Measurements from ENCODE around the gene HOXD12.
A peak's percentile ranks its signal among the peaks of the same experiment; 100 is the strongest.

The HOXD12 gene

DNA sequence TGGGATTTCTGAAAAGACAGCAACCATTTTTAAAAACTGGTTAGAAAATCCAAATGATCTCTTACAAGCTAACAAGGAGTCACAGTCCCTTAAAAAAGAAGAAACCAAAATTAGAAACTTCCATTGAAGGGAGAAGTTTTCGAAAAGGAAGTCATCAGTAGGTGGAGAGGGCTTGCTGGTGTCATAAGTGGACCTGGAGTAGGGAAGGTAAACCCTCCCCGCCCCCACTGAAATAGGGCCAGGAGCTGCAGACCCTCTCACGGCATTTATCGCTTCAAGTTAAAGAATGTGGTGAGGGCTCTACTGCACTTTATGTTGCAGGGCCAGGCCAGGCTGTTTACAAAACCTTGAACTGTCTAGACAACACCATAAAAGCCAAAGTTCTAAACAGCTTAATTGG, 10.4 kb downstream of the HOXD12 start:
- H3K36me3 ChIP-seq (ENCODE audit: control insufficient read depth, insufficient read depth, low read length), result no peaks in the 10 kb centered on the region
- no peak overlapping the region for H3K27ac ChIP-seq (ENCODE audit: low read depth, low read length)
- no peak overlapping the region; the same call in 1 of the 2 replicates for H3K4me3 ChIP-seq (ENCODE audit: low read depth, low read length)
- peaks cover 99% of the 10 kb centered on the region for H3K27me3 ChIP-seq (ENCODE audit: control insufficient read depth, insufficient read depth, low read length)
- H3K4me1 ChIP-seq (ENCODE audit: control insufficient read depth, insufficient read depth, low read length), result peaks cover 21% of the 10 kb centered on the region
- H3K9ac ChIP-seq (ENCODE audit: low read length), result peak overlapping the region; percentile 74
- no peaks in the 10 kb centered on the region for H3K9me3 ChIP-seq (ENCODE audit: control insufficient read depth, insufficient read depth, low read depth, low read length)

GRCh38 chr2:176110415-176111308, 11.1 kb downstream of the HOXD12 start:
- Histone ChIP-seq H3K27me3 (ENCODE audit: control insufficient read depth, insufficient read depth, low read length) (peaks cover 99% of the 10 kb centered on the region), H3K36me3 (ENCODE audit: control insufficient read depth, insufficient read depth, low read length) (no peaks in the 10 kb centered on the region), H3K9ac (ENCODE audit: low read length) (no peak overlapping the region), H3K4me3 (ENCODE audit: low read depth, low read length) (no peak overlapping the region), H3K9me3 (ENCODE audit: control insufficient read depth, insufficient read depth, low read depth, low read length) (no peaks in the 10 kb centered on the region), H3K4me1 (ENCODE audit: control insufficient read depth, insufficient read depth, low read length) (peaks cover 13% of the 10 kb centered on the region), H3K27ac (ENCODE audit: low read depth, low read length) (no peak overlapping the region)

- Histone ChIP-seq H3K27ac (ENCODE audit: low read depth, low read length) (no peak overlapping the region), H3K9me3 (ENCODE audit: control insufficient read depth, insufficient read depth, low read depth, low read length) (no peaks in the 10 kb centered on the region), H3K36me3 (ENCODE audit: control insufficient read depth, insufficient read depth, low read length) (no peaks in the 10 kb centered on the region), H3K4me3 (ENCODE audit: low read depth, low read length) (no peak overlapping the region), H3K9ac (ENCODE audit: low read length) (peak overlapping the region; percentile 27), H3K4me1 (ENCODE audit: control insufficient read depth, insufficient read depth, low read length) (peaks cover 8% of the 10 kb centered on the region), H3K27me3 (ENCODE audit: control insufficient read depth, insufficient read depth, low read length) (peaks cover 99% of the 10 kb centered on the region)
Measured at GRCh38 chr2:176111309-176111663, 11.7 kb downstream of the HOXD12 start.

DNA sequence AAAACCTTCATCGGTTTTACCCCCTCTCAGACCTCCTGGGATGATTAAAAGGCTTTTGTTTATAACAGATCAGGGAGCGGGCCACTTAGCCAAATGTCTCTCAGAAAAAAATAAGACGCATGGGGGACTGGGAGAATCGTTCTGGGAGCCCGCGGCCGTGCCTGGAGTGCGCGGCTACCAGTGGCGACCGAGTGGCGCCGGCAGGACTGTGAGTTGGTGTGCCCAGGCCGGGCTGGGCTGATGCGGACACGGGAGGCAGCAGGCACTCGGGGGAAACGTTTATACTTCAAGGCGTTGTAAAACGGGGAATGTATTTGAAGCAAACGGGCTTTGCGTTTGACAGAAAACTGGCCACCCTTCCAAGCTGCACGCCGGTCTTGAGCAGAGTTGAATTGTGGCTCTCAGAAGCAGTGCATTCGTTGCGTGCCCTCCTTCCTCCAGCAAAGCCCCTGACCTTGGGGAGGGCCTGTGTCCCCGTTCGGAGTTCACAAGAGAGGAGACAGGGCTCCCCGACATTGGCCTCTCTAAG, 12.3 kb downstream of the HOXD12 start:
- peaks cover 7% of the 10 kb centered on the region for H3K4me1 ChIP-seq (ENCODE audit: control insufficient read depth, insufficient read depth, low read length)
- H3K9ac ChIP-seq (ENCODE audit: low read length), result peak overlapping the region; percentile 61
- H3K27me3 ChIP-seq (ENCODE audit: control insufficient read depth, insufficient read depth, low read length), result peaks cover 99% of the 10 kb centered on the region
- H3K27ac ChIP-seq (ENCODE audit: low read depth, low read length), result no peak overlapping the region
- H3K36me3 ChIP-seq (ENCODE audit: control insufficient read depth, insufficient read depth, low read length), result no peaks in the 10 kb centered on the region
- H3K9me3 ChIP-seq (ENCODE audit: control insufficient read depth, insufficient read depth, low read depth, low read length), result no peaks in the 10 kb centered on the region
- no peak overlapping the region for H3K4me3 ChIP-seq (ENCODE audit: low read depth, low read length)

GRCh38 chr2:176112375-176113302, 13.0 kb downstream of the HOXD12 start:
- H3K36me3 ChIP-seq (ENCODE audit: control insufficient read depth, insufficient read depth, low read length), result no peaks in the 10 kb centered on the region
- no peak overlapping the region for H3K4me3 ChIP-seq (ENCODE audit: low read depth, low read length)
- peak overlapping the region; percentile 61 for H3K9ac ChIP-seq (ENCODE audit: low read length)
- H3K27ac ChIP-seq (ENCODE audit: low read depth, low read length), result no peak overlapping the region
- H3K27me3 ChIP-seq (ENCODE audit: control insufficient read depth, insufficient read depth, low read length), result peaks cover 100% of the 10 kb centered on the region
- H3K9me3 ChIP-seq (ENCODE audit: control insufficient read depth, insufficient read depth, low read depth, low read length), result no peaks in the 10 kb centered on the region
- H3K4me1 ChIP-seq (ENCODE audit: control insufficient read depth, insufficient read depth, low read length), result 0 out of 2 replicates have a peak, but pooled peaks cover 3% of the 10 kb centered on the region

DNA sequence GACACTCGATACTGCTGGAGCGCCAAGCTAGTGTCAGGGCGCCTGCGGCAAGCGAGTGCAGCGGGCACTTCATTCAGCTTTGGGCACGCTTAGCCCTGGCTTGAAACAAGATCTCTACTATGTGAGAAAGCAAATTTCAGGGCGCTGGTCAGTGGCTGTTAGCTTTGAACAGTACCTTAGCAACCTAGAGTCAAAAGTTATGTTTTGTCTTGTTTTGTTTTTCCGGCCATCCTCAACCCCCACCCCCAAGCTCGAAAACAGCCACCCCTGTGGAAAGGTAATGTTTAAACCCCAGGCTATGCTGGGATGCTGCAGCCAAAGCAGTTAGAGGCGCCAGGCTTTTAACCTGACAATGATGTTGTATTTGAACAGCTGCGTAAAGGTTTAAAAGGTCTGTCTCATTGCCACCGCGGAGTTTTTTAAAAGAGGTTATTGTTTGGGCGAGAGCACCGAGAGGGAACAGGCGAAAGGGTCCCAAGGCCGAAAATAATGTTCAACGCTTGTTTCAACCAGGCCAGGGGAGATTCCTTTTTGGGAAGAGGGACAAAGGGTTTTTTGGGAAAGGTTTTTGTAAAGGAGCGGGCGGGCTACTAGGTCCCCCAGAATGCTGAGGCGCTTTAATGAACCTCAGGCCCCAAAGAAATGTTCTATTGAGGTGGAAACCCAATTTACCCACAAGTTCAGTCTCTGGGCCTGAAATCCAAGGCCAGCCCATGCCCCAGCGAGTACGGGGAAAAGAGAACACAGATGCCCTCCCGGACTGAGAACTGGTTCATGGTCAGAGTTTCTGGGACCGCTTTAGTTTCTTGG, 14.7 kb downstream of the HOXD12 start:
- H3K27me3 ChIP-seq (ENCODE audit: control insufficient read depth, insufficient read depth, low read length), result peaks cover 100% of the 10 kb centered on the region
- H3K27ac ChIP-seq (ENCODE audit: low read depth, low read length), result no peak overlapping the region
- H3K4me3 ChIP-seq (ENCODE audit: low read depth, low read length), result no peak overlapping the region
- no peak overlapping the region for H3K9ac ChIP-seq (ENCODE audit: low read length)
- H3K36me3 ChIP-seq (ENCODE audit: control insufficient read depth, insufficient read depth, low read length), result no peaks in the 10 kb centered on the region
- H3K9me3 ChIP-seq (ENCODE audit: control insufficient read depth, insufficient read depth, low read depth, low read length), result no peaks in the 10 kb centered on the region
- no peaks in the 10 kb centered on the region for H3K4me1 ChIP-seq (ENCODE audit: control insufficient read depth, insufficient read depth, low read length)

GRCh38 chr2:176114930-176115625, 15.5 kb downstream of the HOXD12 start:
- Histone ChIP-seq H3K27me3 (ENCODE audit: control insufficient read depth, insufficient read depth, low read length) (peaks cover 100% of the 10 kb centered on the region), H3K4me3 (ENCODE audit: low read depth, low read length) (no peak overlapping the region), H3K9me3 (ENCODE audit: control insufficient read depth, insufficient read depth, low read depth, low read length) (no peaks in the 10 kb centered on the region), H3K36me3 (ENCODE audit: control insufficient read depth, insufficient read depth, low read length) (no peaks in the 10 kb centered on the region), H3K4me1 (ENCODE audit: control insufficient read depth, insufficient read depth, low read length) (no peaks in the 10 kb centered on the region), H3K9ac (ENCODE audit: low read length) (no peak overlapping the region), H3K27ac (ENCODE audit: low read depth, low read length) (no peak overlapping the region)

DNA sequence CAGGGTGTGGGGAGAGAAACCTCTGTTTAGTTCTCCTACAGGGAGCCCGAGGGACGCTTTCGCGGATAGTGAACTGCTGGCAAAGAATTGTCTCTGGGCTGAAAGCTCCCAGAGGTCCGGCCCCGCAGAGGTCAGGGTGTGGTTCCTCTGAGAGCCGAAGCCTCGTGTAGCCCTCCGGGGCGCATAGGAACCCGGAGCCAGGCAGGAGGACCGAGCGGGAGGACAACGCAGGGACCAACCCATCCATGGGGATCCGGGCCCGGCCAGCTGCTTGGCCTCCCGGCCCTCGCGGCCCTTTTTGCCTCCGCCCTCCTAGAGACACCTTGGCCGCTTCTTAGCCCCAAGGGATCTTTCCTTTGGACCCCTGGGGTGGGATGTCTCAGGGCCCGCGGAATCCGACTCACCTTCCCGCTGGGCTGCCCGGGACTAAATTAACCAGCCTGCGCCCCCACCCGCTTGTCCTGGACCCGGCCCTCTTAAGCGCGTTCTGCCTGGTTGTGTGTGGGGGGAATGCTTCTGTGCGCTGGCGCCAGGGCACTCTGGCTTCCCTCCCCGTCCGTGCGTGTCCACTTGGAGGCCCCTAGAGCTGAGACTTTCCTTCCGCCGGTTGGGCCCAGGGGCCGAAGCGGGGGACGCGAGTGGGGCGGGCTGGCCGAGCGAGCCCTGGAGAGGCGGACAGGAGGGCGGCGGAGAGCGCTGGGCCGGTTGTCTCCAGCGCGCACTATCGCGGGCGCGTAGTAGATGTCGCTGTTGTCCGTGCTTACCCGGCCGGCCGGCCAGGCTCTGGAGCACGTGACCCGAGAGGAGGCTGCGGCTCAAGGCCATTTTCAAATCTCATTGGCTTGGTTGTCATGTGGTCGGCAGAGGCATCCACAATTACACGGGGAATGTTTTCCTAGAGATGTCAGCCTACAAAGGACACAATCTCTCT, 16.6 kb downstream of the HOXD12 start, which contains the start of gene HOXD10:
Gene HOXD10 (plus strand): TSS at position 896 of the 931 bp plus-strand sequence. CDS start 56 bp downstream, outside the sequence.
- no peaks in the 10 kb centered on the region for H3K4me1 ChIP-seq (ENCODE audit: control insufficient read depth, insufficient read depth, low read length)
- H3K9me3 ChIP-seq (ENCODE audit: control insufficient read depth, insufficient read depth, low read depth, low read length), result no peaks in the 10 kb centered on the region
- H3K36me3 ChIP-seq (ENCODE audit: control insufficient read depth, insufficient read depth, low read length), result no peaks in the 10 kb centered on the region
- peaks cover 100% of the 10 kb centered on the region for H3K27me3 ChIP-seq (ENCODE audit: control insufficient read depth, insufficient read depth, low read length)
- peak within 1 kb of the TSS; percentile 44 for H3K4me3 ChIP-seq (ENCODE audit: low read depth, low read length)
- H3K9ac ChIP-seq (ENCODE audit: low read length), result no peak within 1 kb of the TSS
- no peak within 1 kb of the TSS for H3K27ac ChIP-seq (ENCODE audit: low read depth, low read length)

GRCh38 chr2:176117162-176117822, 17.7 kb downstream of the HOXD12 start:
- Histone ChIP-seq H3K27me3 (ENCODE audit: control insufficient read depth, insufficient read depth, low read length) (peaks cover 100% of the 10 kb centered on the region), H3K4me1 (ENCODE audit: control insufficient read depth, insufficient read depth, low read length) (no peaks in the 10 kb centered on the region), H3K36me3 (ENCODE audit: control insufficient read depth, insufficient read depth, low read length) (no peaks in the 10 kb centered on the region), H3K9me3 (ENCODE audit: control insufficient read depth, insufficient read depth, low read depth, low read length) (no peaks in the 10 kb centered on the region), H3K9ac (ENCODE audit: low read length) (no peak overlapping the region), H3K4me3 (ENCODE audit: low read depth, low read length) (no peak overlapping the region), H3K27ac (ENCODE audit: low read depth, low read length) (no peak overlapping the region)

Measured in HUES6 (cell line).